Measurements from ENCODE around the gene REEP6.

REEP6 gene

DNA sequence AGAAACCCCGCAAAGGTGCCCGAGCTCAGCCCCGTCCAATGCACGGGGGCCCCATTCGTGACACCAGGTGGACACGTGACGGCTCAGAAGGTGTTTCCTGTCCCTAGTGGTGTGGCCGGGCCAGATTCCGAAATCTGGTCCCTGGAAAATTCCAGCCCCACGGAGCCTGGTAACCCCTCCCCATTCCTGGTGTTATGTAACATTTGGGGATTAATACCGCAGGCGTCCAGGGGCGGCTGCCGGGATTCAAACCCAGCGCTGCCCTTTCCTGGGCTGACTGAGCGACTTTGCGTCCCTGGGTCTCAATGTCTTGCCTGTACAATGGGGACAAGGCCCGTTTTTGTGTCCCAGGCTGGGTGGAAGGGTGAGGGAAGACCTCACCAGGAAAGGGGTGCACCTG, 31.9 kb downstream of the REEP6 start:
- no peak for TF ChIP-seq CTCF (IDR thresholded peaks at IDR 0.05)

- TF ChIP-seq CTCF (IDR thresholded peaks at IDR 0.05) = no peak
Measured at GRCh38 chr19:1523412-1524286, 32.7 kb downstream of the REEP6 start, which contains the start of gene PLK5. PLK5 (plus strand) TSS chr19:1524077; CDS start chr19:1526997, 2,920 bp downstream.

DNA sequence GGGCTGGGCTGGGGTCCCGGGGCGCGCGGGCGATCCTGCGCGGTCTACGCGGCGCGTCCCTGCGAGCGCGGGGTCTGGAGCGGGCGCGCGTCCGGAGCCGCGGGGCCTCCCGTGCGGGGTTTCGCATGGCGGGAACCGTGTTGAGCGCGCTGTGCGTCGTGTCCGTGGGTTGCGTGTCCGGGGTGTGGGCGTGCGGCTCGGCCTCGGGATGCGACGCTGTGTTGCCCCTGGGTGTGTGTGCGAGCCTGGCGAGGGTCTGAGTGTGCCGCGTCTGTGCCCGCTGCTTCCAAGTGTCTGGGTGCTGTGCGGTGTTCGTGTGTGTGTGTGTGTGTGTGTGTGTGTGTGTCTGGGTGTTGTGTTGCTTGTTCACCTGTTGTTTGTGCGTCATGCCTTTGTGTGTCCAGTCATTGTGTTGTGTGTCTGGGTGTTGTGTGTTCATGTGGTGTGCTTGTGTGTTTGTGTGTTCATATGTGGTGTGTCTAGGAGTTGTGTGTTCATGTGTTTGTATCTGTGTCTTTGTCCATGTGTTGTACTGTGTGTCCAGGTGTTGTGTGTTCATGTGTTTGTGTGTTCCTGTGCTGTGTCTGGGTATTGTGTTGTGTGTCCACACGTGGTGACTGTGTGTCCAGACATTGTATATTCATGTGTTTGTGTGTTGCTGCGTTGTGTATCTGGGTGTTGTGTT, 33.4 kb downstream of the REEP6 start:
- no peak for TF ChIP-seq CTCF (IDR thresholded peaks at IDR 0.05)

DNA sequence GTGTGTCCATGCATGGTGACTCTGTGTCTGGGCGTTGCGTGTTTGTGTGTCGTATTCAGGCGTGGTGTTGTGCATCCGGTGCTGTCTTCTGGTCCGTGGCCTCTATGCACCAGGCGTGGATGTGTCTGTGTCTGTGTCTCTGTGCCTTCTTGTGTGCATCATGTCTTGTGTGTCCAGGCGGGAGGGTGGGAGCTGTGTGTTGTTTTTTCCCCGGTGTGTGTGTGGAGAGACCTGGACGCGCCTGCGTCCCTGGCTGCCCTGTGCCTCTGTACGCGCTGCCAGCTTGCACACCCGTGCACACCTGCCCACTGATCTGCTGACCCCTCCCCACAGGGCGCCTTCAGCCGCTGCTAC, 34.0 kb downstream of the REEP6 start:
- no peak for TF ChIP-seq CTCF (IDR thresholded peaks at IDR 0.05)

DNA sequence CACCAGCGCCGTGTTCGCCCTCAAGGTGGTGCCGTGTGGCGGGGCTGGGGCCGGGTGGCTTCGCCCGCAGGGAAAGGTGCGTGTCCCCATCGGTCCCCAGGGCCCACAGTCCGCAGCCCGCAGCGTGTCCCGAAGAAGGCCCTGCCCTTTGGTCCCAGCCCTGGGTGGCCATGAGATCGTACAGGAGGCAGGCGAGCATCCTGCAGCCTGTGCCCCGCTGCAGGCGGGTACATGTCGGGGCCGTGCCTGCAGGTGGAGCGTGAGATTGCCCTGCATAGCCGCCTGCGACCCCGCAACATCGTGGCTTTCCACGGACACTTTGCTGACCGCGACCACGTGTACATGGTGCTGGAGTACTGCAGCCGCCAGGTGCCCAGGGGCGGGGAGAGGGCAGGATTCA, 34.4 kb downstream of the REEP6 start:
- TF ChIP-seq CTCF (IDR thresholded peaks at IDR 0.05) = no peak

- TF ChIP-seq CTCF (IDR thresholded peaks at IDR 0.05) = no peak
Measured at GRCh38 chr19:1526066-1526778, 35.2 kb downstream of the REEP6 start.

DNA sequence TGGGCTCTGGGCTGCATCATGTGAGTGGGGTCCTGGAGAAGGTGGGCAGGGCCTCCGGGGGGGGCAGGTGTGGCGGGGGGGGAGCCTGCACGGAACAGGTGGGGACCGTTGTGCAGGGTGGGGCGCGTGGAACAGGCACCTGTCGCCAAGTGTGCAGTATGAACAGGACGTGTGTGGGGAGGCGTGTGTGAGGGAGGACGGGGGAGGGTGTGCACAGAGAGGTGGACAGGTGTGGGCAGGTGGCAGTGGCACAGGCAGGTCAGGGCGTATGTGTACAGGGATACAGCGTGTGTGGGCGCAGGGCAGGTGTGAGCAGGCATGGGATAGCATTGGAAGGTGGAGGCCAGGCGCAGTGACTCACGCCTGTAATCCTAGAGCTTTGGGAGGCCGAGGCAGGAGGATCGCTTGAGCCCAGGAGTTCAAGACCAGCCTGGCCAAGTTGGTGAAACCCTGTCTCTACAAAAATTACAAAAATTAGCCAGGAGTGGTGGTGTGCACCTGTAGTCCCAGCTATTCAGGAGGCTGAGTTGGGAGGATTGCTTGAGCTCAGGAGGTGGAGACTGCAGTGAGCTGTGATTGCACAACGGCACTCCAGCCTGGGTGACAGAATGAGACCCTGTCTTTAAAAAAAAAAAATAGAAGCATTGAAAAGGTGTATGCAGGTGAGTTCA, 36.1 kb downstream of the REEP6 start:
- TF ChIP-seq CTCF (IDR thresholded peaks at IDR 0.05) = no peak

Data from LNCAP (cell line).